ENCODE measurements around the gene LIN37.
"Not testable (repeated sequence)": the region's sequence is repeated elsewhere in the genome, so short reads cannot be mapped to it uniquely, and the experiment has no call there.

LIN37 gene

DNA sequence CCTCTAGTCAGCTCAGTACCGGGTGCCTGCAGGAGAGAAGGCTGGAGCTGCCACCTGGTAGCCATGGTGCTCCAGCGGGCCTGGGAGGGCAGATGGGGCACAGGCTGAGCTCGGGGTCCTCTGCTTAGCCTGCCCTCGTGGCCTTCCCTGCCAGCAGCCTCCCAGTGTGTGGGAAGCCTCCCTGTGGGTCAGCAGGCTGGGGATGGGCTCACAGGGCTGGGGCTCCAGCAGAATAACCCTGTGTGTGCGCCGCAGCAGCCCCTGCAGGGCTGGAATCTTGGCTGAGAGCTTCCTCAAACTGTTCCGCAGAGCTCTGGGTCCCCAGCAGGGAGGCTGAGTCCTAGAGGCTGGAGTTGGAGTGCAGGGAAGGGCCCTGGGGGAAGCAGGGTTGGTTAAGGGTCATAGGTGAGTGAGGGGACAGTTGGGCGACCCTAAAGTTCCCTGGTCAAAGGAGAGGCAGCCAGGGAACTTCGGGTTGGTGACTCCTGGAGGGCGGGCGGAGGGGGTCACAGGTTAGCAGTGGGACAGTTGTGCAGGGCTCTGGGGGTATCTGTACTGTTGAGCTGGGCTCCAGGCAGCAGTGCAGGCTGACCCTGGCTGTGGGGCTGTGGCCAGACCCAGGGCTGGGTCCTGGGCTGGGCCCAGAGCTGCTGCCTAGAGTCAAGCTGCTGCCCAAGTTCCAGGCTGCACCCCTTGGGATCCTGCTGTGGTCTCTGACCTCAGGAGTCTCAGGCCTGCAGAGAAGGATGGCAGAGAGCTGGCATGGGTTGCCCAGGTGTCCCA is 41.0 kb downstream of the LIN37 start:
- no peak for DNase-seq (ENCODE audit: low read depth in 2 of 2)

DNA sequence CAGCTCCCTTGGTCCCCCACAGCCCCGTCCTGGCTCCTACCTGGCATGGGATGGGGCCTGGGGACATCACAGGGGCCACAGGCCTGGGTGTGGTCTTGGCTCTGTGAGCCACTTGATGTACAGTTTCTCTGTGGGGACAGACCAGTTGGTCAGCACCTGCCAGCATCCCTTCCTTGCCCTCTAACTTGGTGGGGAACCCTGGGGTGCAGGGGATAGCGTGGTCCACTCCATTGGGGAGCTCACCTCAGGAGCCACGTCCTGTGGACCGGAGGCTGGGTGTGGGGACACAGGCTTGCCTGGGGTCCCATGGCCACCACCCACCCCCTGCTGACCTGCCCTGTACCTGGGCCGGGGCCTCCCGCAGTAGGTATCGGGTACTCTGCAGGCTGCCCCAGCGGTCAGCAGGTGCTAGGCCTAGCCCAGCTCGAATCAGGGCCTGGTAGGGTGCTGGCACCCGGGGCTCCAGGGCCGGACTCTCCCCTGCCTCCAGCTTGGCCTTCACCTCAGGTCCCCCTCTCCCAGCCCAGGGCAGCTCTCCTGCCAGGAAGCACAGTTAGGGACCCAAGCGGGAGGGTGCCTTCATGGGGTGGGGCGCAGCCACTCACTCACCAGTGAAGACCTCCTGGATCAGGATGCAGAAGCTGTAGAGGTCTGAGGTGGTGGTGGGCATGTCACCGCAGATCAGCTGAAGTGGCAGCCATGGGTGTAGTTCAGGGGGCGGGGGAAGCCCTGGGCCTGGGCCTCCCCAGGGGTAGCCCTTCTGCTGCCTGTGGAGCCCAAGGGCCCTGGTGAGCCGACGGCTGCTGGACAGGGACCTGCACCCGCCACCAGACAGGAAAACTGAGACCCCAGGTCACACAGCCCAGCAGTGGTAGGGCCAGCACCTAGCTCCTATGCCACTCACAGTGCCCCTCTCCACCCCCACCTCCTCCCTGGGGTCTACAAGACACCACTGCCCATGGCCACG is 41.9 kb downstream of the LIN37 start:
- DNase-seq (ENCODE audit: low read depth in 2 of 2) = no peak

DNA sequence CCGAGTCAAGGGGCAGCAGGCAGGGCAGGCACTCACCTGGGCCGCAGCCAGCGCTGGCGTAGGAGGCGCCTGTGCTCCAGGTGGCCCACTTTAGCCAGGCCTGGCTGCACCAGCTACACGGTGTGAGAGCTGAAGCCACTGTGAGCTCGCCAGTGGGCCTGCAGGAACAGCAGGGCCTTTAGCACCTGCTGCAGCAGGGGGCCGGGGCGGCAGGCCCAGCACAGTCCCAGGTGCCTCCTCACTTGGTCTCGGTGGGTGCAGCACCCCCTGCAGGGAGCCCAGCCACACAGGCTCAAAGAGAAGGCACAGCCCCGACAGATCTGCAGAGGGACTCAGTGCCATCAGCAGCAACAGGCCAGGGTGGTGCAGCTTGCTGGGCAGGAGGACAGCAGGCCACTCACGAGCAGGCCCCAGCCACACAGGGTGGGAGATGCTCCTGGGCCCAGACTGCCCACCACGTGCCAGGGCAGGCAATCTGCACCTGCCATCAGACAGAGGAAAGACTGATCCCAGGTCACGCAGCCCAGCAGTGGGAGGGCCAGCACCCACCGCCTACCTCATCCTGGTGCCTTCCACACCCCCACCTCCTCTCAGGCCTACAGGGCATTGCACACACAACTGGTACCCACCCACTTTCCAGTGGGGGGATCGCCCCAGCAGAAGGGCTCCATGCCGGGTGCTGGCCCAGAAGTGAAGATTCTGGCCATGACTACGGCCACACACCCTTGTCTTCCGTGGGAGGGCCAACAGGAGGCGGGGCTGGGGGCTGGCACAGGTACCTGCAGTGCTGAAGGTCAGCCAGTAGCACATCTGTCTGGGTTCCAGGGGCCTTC is 42.8 kb downstream of the LIN37 start:
- DNase-seq (ENCODE audit: low read depth in 2 of 2) = no peak

DNA sequence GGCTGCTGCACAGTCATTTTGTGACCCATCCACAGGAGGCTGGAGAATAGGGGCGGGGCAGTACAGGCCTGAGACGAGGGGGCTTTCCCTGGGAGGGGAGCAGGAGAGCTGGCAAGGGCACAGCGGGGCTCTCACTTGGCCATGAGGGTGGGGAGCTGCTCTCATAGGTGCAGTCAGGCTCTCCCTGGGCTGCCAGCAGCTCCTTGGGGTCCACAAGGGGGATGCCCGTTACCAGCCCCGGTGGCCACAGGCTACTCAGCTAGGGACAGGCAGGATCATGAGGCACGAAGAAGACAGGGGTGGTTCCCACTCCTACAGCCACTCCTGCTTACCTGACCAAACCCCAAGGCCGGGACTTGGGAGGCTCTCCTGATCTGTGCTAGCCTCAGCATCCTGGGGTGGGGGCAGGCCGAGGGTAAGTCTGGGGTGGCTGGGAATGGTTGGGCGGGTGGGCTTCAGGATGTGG is 43.5 kb downstream of the LIN37 start:
- no peak for DNase-seq (ENCODE audit: low read depth in 2 of 2)

DNA sequence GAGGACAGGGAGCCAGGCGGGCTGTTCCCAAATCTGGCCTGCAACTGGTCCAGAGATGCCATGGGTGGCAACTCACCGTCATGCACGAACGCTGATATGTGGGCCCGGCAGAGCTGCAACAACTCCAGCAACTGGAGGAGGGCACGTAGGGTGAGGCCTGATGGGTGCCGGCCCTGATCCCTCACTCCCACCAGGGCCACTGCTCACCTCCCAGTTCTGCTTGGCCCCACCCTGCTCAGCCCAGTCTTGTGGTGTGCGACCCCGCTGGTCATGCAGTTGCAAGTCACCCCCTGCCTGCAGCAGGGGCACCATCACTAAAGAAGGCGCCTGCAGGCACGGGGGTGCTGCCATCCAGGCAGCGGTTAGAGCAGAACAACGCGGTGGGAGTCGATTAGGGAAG is 43.9 kb downstream of the LIN37 start:
- DNase-seq (ENCODE audit: low read depth in 2 of 2) = no peak

DNA sequence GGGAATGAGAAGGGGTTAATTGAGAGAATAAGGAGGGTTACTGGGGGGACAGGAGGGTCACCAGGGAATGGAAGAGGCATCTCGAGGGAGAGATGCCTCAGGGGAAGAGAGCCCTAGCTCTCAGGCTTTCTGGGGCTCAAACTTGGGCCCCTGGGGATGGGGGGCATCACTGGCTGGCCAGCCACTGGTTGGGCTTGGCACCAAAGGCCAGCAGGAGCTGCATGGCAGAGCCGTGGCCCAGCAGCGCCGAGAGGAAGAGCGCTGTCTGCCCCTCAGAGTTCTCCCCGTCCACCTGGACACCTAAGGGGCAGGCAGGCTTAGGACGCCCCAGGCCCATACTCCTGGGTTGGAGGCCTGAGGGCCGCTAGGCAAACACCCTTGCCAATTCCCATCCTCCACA is 44.5 kb downstream of the LIN37 start:
- DNase-seq (ENCODE audit: low read depth in 2 of 2) = no peak

DNA sequence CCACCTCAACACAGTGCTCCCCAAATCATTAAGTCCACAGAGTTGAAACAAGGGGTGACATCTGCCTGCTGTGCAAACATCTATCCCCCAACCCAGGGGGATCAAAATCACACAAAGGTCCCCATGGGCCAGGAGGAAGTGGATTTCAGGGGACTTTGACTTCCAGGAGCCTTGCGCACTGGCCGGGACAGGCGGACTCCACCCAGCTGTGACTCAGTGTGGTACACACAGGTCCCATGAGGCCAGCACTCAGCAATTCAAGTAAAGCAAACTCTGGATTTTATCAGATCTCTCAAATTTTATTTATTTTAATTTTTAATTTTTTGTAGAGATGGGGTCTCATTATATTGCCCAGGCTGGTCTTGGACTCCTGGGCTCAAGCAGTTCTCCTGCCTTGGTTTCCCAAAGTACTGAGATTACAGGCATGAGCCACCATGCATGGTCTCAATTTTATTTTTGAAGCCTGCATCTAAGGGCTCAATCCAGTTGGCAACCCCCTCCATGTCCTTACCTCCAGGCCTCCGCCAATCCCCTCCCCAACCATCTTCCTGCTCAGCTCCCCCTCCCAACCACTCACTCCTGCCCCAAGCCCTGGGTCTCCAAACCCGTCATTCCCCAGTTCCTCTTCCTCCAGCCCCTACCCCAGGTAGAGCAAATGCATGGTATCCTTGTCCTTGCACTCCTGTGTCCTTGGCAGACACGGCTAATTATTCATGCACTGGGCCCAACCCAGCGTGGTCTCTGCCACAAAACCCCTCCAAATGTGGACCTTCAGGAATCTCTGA is 45.2 kb downstream of the LIN37 start:
- DNase-seq (ENCODE audit: low read depth in 2 of 2) = no peak

DNA sequence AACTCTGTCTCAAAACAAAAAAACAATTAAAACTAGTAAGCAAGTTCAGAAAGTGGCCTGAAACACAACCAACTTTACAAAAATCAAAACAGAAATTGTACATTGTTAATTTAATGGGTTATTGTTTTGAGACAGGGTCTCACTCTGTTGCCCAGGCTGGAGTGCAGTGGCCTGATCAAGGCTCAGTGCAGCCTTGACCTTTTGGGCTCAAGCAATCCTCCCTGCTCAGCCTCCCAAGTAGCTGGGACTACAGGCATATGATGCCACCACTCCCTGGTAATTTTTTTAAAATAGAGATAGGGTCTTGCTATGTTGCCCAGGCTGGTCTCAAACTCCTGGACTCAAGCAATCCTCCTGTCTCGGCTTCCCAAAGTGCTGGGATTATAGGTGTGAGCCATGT is 47.2 kb downstream of the LIN37 start:
- DNase-seq (ENCODE audit: low read depth in 2 of 2) = not testable (repeated sequence)

DNA sequence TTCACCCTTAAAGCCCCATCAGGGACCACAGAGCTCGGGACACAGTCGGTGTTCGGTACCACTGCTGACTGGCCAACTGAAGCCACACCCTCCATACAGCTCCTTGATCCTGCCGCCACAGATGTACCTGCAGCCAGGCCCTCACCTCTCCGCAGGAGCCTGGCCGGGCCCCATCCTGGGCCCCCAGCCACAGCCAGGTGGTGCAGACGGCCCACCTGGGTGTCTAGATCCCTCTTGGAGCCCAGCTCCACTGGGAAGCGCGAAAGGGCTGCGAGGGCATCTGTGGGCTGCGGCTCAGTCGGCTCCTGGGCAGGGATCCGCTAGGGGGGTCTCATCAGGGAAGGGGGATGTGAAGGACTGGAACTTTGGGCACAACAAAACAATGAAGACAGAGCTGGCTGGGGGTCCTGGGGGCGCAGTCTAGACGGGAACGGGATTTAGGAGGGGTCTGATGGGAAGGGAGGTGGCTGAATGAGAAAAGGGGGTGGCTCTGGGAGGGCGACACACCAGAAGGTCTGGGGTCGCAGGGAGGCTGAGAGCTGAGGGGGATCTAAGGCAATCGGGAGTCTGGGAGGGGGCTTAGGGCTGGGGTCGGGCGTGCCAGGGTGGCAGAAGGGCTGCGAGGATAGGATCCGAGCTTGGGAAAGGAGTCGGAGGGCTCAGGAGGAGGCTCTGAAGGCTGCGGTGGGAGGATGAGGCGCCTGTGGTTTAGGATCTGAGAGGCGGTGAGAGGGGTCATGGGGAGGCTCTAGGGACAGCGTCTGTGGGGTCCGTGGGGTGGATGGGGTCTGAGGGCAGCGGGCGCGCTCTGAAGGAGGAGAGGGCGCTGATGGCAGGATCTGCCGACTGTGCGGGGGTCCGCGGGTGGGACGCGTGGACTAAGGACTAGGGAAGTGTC is 48.5 kb downstream of the LIN37 start:
- no peak for DNase-seq (ENCODE audit: low read depth in 2 of 2)

DNA sequence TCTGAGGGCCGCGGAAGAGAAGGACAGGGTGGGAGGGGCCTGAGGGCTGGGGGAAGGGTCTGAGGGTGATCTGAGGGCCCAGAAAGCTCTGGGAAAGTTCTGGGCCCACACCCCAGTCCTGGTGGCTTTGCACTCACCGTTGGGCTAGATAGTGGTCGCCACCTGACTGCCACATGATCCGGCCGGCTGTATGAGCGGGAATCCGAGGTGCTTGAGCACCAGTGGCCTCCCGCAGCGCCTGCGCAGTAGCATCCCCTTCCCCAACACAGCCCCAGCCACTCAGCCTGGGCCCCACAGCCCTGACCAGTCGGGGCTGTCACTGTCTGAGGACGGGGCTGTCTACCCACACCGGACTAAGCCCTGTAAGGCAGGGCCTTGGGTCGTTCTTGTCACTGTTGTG is 49.3 kb downstream of the LIN37 start:
- DNase-seq (ENCODE audit: low read depth in 2 of 2) = no peak

DNA sequence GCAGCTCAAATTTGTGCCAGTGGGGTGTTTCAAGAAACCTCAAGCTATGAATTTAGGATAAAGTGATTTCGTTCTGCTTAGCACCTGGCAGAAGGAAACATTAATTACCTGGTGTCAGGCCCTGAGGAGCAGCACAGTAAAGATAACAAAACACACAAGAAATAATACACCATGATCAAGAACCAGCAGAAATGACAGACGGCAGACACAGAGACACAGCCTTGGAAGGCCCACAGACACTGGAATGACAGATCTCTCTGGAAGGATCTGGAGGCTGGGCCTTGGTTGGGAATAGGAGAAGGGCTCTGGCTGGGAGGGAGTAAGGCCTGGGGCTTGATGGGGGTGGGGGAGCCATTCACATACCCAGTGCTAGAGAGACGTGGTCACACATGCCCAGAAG is 53.5 kb downstream of the LIN37 start:
- no peak for DNase-seq (ENCODE audit: low read depth in 2 of 2)
